Cardiac muscle cell (in vitro differentiated cells and primary cell): ENCODE results near the gene KRTAP2-1. TPM values are rescaled to one million over a fixed set of nuclear protein-coding genes. Genes with fewer than 3 reads are reported as not detected.
"Not testable (repeated sequence)": the region's sequence is repeated elsewhere in the genome, so short reads cannot be mapped to it uniquely, and the experiment has no call there.

Source experiments
- DNase-seq, 2 donors: peaks; one replicate each; pipeline versions ENCODE4 v3.0.0 to v3.0.0-alpha.2; 2010 to 2017; ENCODE audit warnings: low read depth in 1 of 2, low spot score in 1 of 2
- H3K27ac ChIP-seq: fragments of 200-600 bp; sonication (generic); 2 replicates; pipeline ENCODE4 v1.5.1; 2016
- H3K27me3 ChIP-seq: fragments of 200-600 bp; sonication (generic); 2 replicates; pipeline ENCODE4 v1.6.0; 2016; ENCODE audit warnings: control low read depth
- H3K36me3 ChIP-seq: fragments of 200-600 bp; sonication (generic); 2 replicates; pipeline ENCODE4 v1.5.1; 2016; ENCODE audit warnings: control low read depth
- H3K4me1 ChIP-seq: fragments of 200-600 bp; sonication (generic); 2 replicates; pipeline ENCODE4 v1.8.1; 2017; ENCODE audit warnings: low read depth, mild to moderate bottlenecking, mixed run types
- H3K4me3 ChIP-seq: fragments of 200-600 bp; sonication (generic); 2 replicates; pipeline ENCODE4 v1.5.1; 2016; ENCODE audit warnings: mild to moderate bottlenecking
- H3K9me3 ChIP-seq: fragments of 200-600 bp; sonication (generic); 2 replicates; pipeline ENCODE4 v1.5.1; 2017; ENCODE audit warnings: low read depth, mild to moderate bottlenecking, control low read depth
- polyA plus RNA-seq: library from polyadenylated mRNA; unstranded; fragments of >200 nt; fragmentation: Nextera tagmentation; extraction: Ambion mirVana; gene quantifications from 2 replicates; pipeline ENCODE4 v1.2.1, GENCODE V29; 2016
- total RNA-seq: library from RNA; depleted of rRNA; stranded (reverse); fragments of >200 nt; gene quantifications from 2 replicates; pipeline ENCODE4 v1.2.3, GENCODE V29; 2016
- TF ChIP-seq, protein P1 (sequence below): IDR thresholded peaks from 2 replicates; pipeline ENCODE4 v1.5.1; 2012; ENCODE audit warnings: low read depth, mild to moderate bottlenecking, low read length

Gene KRTAP2-1
- total and polyA plus RNA-seq, 2 experiments from 2014 or later: not detected

DNA sequence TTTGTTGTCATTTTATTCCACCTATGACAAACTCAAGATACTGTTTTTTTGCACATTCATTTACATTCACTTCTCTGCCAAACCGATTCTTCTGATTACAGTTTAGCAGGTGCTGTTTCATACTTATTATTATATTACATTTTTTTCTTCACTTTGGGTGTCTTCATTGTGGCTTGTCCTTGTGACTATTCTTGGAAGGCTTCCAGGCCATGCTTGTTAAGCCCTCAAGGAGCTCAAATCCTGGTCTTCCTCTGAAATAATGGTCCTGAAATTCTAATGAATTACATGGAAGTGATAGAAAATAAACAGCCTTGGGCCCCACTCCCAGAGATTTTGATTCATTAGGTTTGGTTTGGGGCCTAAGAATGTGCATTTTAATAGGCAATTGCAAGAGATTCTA, 17.2 kb upstream of the KRTAP2-1 start:
- H3K27me3 ChIP-seq: no peaks in the 10 kb centered on the region
- DNase-seq: no peak
- no peak overlapping the region for H3K27ac ChIP-seq
- TF ChIP-seq, protein P1, sequence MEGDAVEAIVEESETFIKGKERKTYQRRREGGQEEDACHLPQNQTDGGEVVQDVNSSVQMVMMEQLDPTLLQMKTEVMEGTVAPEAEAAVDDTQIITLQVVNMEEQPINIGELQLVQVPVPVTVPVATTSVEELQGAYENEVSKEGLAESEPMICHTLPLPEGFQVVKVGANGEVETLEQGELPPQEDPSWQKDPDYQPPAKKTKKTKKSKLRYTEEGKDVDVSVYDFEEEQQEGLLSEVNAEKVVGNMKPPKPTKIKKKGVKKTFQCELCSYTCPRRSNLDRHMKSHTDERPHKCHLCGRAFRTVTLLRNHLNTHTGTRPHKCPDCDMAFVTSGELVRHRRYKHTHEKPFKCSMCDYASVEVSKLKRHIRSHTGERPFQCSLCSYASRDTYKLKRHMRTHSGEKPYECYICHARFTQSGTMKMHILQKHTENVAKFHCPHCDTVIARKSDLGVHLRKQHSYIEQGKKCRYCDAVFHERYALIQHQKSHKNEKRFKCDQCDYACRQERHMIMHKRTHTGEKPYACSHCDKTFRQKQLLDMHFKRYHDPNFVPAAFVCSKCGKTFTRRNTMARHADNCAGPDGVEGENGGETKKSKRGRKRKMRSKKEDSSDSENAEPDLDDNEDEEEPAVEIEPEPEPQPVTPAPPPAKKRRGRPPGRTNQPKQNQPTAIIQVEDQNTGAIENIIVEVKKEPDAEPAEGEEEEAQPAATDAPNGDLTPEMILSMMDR: no peak
- H3K4me1 ChIP-seq: no peaks in the 10 kb centered on the region
- H3K36me3 ChIP-seq: no peaks in the 10 kb centered on the region
- no peak overlapping the region for H3K4me3 ChIP-seq
- H3K9me3 ChIP-seq: no peaks in the 10 kb centered on the region

DNA sequence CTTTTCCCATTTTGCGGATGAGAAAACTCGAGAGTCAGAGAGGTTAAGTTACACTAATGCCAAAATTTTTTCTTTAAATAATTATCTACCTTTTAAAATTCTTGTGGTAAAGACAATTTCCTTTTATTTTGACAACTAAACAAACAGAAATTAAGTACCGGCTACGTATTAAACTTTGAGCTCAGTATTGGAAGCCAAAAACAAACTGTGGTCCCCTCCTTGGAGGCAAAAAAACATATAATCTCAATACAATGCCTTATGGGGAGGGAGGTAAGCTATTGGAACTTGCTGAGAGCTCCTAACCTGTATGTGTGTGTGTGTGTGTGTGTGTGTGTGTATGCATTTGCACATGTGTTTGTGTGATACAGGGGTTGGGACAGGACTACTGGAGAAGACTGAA, 16.3 kb upstream of the KRTAP2-1 start:
- Histone ChIP-seq H3K27ac (no peak overlapping the region), H3K4me3 (no peak overlapping the region), H3K4me1 (no peaks in the 10 kb centered on the region), H3K9me3 (no peaks in the 10 kb centered on the region), H3K36me3 (no peaks in the 10 kb centered on the region), H3K27me3 (no peaks in the 10 kb centered on the region)
- TF ChIP-seq, protein P1: no peak
- DNase-seq: no peak

DNA sequence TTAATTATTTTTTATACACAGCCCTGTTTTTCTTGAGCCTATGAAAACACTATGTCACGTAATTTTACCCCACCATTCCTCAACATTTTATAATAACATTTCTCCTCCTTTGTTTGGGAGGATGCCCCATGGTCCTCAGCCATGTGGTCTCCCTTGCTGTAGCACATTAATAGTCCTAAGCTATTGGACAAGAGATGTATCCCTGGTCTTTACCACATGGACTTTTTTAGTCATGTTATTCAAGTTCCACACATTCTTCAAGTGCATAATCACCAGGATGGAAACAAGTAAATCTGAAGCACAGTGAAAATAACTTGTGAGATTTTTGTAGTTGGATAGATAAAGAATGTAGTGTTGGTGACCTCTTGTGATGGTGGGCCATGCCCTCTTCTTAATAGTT, 14.8 kb upstream of the KRTAP2-1 start:
- no peaks in the 10 kb centered on the region for H3K27me3 ChIP-seq
- no peak overlapping the region for H3K27ac ChIP-seq
- H3K4me3 ChIP-seq: no peak overlapping the region
- H3K4me1 ChIP-seq: no peaks in the 10 kb centered on the region
- no peaks in the 10 kb centered on the region for H3K9me3 ChIP-seq
- no peaks in the 10 kb centered on the region for H3K36me3 ChIP-seq
- TF ChIP-seq, protein P1: no peak
- peak in 1 of 2 donors; percentile 47 for DNase-seq

DNA sequence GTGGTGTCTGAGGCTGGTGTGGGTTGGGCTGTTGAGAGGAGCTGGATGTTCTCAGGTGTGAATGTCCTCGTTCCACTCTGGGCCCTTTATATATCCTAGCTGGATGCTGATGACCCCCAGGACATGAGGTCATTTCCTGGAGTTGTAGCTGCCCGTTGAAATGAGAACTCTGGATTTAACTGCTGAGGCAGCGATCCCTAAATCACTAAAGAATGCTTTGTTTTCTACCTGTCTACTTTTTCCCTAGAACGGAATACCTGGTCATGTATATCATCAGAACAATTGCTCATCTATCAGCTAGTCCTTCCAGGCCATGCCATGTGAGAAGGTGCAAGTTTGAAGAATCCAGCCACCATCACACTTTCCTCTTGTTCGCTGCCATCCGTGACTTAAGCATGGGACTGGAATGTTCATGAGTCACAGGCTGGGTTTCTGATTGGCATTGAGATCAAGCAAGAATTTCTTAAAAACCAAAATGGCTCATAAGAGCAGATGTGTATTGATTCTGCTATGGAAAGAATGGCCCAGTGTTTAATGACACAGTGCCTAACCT, 13.0 kb upstream of the KRTAP2-1 start, which contains the start of gene KRTAP2-3:
TSS of gene KRTAP2-3 (minus strand) at position 63 of the 553 bp plus-strand sequence. CDS start 64 bp downstream, outside the sequence.
- H3K36me3 ChIP-seq: no peaks in the 10 kb centered on the region
- no peaks in the 10 kb centered on the region for H3K4me1 ChIP-seq
- peak in 1 of 2 donors; percentile 52 for DNase-seq
- no peak within 1 kb of the TSS for H3K27ac ChIP-seq
- TF ChIP-seq, protein P1: no peak
- no peaks in the 10 kb centered on the region for H3K27me3 ChIP-seq
- H3K4me3 ChIP-seq: no peak within 1 kb of the TSS
- no peaks in the 10 kb centered on the region for H3K9me3 ChIP-seq

DNA sequence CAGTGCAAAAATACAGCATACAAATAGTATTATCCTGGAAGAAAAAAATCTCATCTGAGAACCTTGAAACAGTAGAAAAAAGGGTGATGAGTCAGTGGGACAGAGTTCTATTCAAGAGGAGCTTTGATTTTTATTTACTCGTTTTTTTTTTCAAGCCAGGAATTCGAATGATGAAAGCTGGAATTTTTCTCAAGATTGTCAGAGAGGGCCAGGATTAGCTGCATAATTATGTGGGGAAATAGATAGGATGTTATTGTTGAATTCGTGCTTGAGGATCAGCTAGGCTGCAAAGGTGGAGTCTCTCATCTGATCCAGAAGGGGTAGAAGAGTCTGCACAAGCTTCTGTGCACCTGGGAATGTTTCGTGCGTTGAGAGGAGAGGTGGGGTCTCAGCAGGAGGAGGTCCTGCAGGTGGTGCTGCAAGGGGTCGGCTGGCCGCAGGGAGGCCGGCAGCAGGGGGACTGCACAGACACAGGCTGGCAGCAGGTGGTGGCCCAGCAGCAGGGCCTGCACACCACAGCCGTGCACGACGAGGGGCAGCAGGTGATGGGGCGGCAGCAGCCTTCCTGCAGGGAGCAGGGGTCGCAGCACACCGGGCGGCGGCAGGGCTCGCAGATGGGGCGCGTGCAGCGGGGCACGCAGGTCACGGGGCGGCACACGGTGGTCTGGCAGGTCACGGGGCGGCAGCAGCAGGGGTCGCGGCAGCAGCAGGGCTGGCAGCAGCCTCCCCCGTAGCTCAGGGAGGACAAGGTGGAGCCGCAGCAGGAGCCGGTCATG, 12.3 kb upstream of the KRTAP2-1 start:
- H3K27ac ChIP-seq, H3K36me3 ChIP-seq, H3K27me3 ChIP-seq, H3K4me1 ChIP-seq, H3K4me3 ChIP-seq, H3K9me3 ChIP-seq: not testable (repeated sequence)
- DNase-seq: peak in 1 of 2 donors; percentile 22

DNA sequence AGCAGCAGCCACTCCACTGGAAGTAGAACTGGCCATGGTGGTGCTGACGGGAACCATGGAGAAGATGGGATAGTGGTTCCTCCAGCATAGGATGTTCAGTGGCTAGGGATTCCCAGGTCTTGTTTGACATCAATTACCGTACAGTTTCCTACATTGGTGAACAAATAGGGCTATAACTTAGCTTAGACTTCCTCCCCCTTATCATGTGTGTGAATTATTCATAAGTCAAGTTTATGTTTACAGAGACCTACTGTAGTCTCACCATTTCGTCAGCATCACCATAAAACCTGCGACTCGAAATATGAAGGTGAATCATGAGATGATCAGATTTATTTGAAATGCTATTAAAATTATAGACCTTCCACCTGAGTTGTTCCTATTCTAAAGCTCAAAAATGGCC, 11.6 kb upstream of the KRTAP2-1 start:
- no peak overlapping the region for H3K4me3 ChIP-seq
- DNase-seq: no peak
- no peaks in the 10 kb centered on the region for H3K4me1 ChIP-seq
- no peaks in the 10 kb centered on the region for H3K9me3 ChIP-seq
- H3K36me3 ChIP-seq: no peaks in the 10 kb centered on the region
- TF ChIP-seq, protein P1: no peak
- H3K27ac ChIP-seq: no peak overlapping the region
- no peaks in the 10 kb centered on the region for H3K27me3 ChIP-seq
